Kidney (tissue), 14 donors: ENCODE measurements around the gene PDE4D. TPM values are rescaled to one million over a fixed set of nuclear protein-coding genes. Genes with fewer than 3 reads are reported as not detected.

Experiments used
- DNase-seq, 5 donors: peaks; one replicate each; pipeline ENCODE4 v3.0.0-alpha.2; 2013 to 2020
- FAIRE-seq: peaks from 2 replicates; lab custom pipeline; 2012; peaks lifted over from hg19 to GRCh38; lab: Jason Lieb, UNC
- H3K27ac ChIP-seq, 2 donors: one replicate each; pipeline ENCODE4 v1.7.0; 2013; ENCODE audit warnings: low read depth in 2 of 2, low read length in 2 of 2, inconsistent platforms in 1 of 2
- H3K27me3 ChIP-seq: one replicate; pipeline ENCODE4 v1.7.1; 2013; ENCODE audit warnings: low read length, inconsistent platforms; ENCODE audit not compliant: control insufficient read depth, insufficient read depth
- H3K36me3 ChIP-seq, 3 donors: one replicate each; pipeline versions ENCODE4 v1.7.0 to v1.7.1; 2013; ENCODE audit warnings: low read length in 3 of 3, control low read depth in 1 of 3, inconsistent platforms in 1 of 3; ENCODE audit not compliant: insufficient read depth in 3 of 3, control insufficient read depth in 2 of 3
- H3K4me1 ChIP-seq, 3 donors: one replicate each; pipeline versions ENCODE4 v1.7.0 to v1.7.1; 2013; ENCODE audit warnings: low read length in 3 of 3, inconsistent platforms in 1 of 3, low read depth in 1 of 3; ENCODE audit not compliant: control insufficient read depth in 2 of 3, insufficient read depth in 2 of 3
- H3K4me3 ChIP-seq, 3 donors: one replicate each; pipeline versions ENCODE4 v1.7.0 to v1.8.1; 2013; ENCODE audit warnings: low read length in 3 of 3, control low read depth in 1 of 3, inconsistent platforms in 1 of 3
- H3K9ac ChIP-seq, 3 donors: one replicate each; pipeline versions ENCODE4 v1.7.0 to v1.7.1; 2013; ENCODE audit warnings: low read length in 3 of 3, control low read depth in 1 of 3, inconsistent platforms in 1 of 3
- H3K9me3 ChIP-seq, 3 donors: one replicate each; pipeline versions ENCODE4 v1.7.0 to v1.7.1; 2013; ENCODE audit warnings: low read length in 3 of 3, control low read depth in 1 of 3, inconsistent platforms in 1 of 3; ENCODE audit not compliant: control insufficient read depth in 2 of 3, insufficient read depth in 1 of 3
- intact Hi-C: fragments of 100-400 bp; cut with DNase I; formaldehyde crosslinking; loops from one replicate; pipeline ENCODE4 v1.11.1; 2022
- polyA plus RNA-seq: library from polyadenylated mRNA; stranded (reverse); fragments of 350-450 nt; fragmentation: Illumina TruSeq; extraction: RNeasy Lipid Tissue Mini Kit (QIAGEN cat#74804); gene quantifications from one replicate; pipeline ENCODE4 v1.2.3, GENCODE V29; 2014; ENCODE audit warnings: low read depth, low replicate concordance; ENCODE audit not compliant: insufficient read depth
- total RNA-seq: library from RNA; stranded (reverse); fragmentation: NEBNext Ultra II Directional; extraction: Animal tissue kit (Norgen Biotek cat#: 25700); gene quantifications from one replicate; pipeline ENCODE4 v1.2.1, GENCODE V29; 2021
- TF ChIP-seq, protein P1 (sequence below): IDR thresholded peaks from 3 replicates; pipeline ENCODE4 v1.5.1; 2012; ENCODE audit warnings: mild to moderate bottlenecking, moderate library complexity, borderline replicate concordance; ENCODE audit not compliant: insufficient read depth; ENCODE audit errors: extremely low read depth
- donor health status: control.
- donor health status: control.
- donor health status: control.
- donor health status: control.
- donor health status: control.
- donor health status: DM: yes; HTN: yes; CAD: no.
- donor health status: Normal renal cell carcinoma (clear cell type).

The PDE4D gene
- total and polyA plus RNA-seq, 2 donors from 2014 or later, result 9.2 to 78.9 TPM

DNA sequence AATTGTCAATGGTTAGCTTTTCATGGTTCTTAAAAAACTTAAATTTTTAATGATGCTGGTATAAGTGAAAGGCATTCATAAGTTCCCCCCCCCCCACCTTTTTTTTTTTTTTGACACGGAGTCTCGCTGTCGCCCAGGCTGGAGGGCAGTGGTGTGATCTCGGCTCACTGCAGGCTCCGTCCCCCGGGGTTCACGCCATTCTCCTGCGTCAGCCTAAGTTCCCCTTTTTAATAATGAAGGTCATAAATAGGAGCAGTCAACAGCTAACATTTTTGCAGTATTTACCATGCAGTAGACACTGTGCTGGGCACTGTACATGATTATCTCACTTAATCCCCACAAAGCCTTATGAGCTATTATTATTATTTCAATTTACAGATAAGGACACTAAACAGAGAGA lies 556.3 kb downstream of the PDE4D start:
- H3K9ac ChIP-seq, result no peak overlapping the region
- no peaks in the 10 kb centered on the region for H3K4me1 ChIP-seq
- FAIRE-seq, result no peak
- no peak overlapping the region for H3K27ac ChIP-seq
- no peaks in the 10 kb centered on the region for H3K27me3 ChIP-seq
- TF ChIP-seq, protein P1, sequence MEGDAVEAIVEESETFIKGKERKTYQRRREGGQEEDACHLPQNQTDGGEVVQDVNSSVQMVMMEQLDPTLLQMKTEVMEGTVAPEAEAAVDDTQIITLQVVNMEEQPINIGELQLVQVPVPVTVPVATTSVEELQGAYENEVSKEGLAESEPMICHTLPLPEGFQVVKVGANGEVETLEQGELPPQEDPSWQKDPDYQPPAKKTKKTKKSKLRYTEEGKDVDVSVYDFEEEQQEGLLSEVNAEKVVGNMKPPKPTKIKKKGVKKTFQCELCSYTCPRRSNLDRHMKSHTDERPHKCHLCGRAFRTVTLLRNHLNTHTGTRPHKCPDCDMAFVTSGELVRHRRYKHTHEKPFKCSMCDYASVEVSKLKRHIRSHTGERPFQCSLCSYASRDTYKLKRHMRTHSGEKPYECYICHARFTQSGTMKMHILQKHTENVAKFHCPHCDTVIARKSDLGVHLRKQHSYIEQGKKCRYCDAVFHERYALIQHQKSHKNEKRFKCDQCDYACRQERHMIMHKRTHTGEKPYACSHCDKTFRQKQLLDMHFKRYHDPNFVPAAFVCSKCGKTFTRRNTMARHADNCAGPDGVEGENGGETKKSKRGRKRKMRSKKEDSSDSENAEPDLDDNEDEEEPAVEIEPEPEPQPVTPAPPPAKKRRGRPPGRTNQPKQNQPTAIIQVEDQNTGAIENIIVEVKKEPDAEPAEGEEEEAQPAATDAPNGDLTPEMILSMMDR, result no peak
- H3K36me3 ChIP-seq, result no peaks in the 10 kb centered on the region
- DNase-seq, result no peak
- no peaks in the 10 kb centered on the region for H3K9me3 ChIP-seq
- H3K4me3 ChIP-seq, result no peak overlapping the region
- intact Hi-C loops, result no loop called here

DNA sequence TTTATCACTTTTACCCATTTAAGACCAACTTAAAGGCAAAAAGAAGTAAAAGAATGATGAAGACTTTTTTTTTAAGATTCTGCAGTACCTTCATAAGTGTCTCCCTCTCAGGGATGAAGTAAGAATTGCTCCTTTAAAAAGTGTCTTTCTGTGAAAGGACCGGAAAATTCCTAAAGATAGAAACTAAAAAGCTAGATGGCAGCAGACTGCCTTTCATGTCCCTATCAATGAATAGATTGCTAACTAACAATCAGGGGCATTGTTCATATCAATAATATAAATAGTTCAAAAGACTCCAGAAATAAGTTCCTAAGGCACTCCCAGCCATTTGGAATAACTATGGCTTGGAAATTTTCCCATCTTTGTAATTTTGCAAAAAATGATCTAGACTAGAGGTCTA lies 558.0 kb downstream of the PDE4D start:
- no peak overlapping the region for H3K9ac ChIP-seq
- H3K4me3 ChIP-seq, result no peak overlapping the region
- no peaks in the 10 kb centered on the region for H3K27me3 ChIP-seq
- no peaks in the 10 kb centered on the region for H3K36me3 ChIP-seq
- FAIRE-seq (no peak), DNase-seq (no peak)
- intact Hi-C loops, result no loop called here
- H3K27ac ChIP-seq, result no peak overlapping the region
- TF ChIP-seq, protein P1, result no peak
- no peaks in the 10 kb centered on the region for H3K4me1 ChIP-seq
- H3K9me3 ChIP-seq, result no peaks in the 10 kb centered on the region

- Histone ChIP-seq H3K9me3 (no peaks in the 10 kb centered on the region), H3K9ac (no peak overlapping the region), H3K36me3 (no peaks in the 10 kb centered on the region), H3K4me3 (no peak overlapping the region), H3K27ac (no peak overlapping the region), H3K27me3 (no peaks in the 10 kb centered on the region), H3K4me1 (peaks cover 0 to 5% (median 0%) of the 10 kb centered on the region in 3 donors)
- FAIRE-seq (no peak), DNase-seq (no peak)
- TF ChIP-seq, protein P1, result no peak
- intact Hi-C loops, result no loop called here
These were observed 560.1 kb downstream of the PDE4D start for GRCh38 chr5:59333416-59333815.
